ENCODE results near the gene BOD1L2.

The BOD1L2 gene

DNA sequence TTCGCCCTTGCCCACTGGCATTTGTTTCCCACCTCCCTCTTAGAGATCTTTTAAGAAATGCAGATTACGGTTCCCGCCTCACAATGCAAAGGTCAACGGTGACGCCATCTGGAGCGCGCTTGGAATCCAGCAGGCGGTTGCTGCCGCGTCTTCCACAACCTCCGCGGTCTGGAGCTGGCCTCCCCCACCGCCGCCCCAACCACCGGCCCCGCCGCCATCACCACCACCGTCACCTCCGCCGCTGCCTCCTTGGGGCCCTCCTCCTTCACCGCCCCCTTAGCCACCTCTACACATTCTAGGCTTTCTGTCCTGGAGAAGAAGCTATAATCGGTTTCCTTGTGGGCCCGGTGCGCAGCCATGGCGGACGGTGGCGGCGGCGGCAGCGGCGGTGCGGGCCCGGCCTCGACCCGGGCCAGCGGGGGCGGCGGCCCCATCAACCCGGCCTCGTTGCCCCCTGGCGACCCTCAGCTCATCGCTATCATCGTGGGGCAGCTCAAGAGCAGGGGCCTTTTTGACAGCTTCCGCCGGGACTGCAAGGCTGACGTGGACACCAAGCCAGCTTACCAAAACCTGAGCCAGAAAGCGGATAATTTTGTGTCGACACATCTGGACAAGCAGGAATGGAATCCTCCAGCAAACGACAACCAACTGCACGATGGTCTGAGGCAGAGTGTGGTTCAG lies at the start of gene BOD1L2:
Gene BOD1L2, plus strand, starts transcription at position 132 of the 681 bp plus-strand sequence. Its CDS starts 226 bp downstream, at position 358.
- no peak for DNase-seq

DNA sequence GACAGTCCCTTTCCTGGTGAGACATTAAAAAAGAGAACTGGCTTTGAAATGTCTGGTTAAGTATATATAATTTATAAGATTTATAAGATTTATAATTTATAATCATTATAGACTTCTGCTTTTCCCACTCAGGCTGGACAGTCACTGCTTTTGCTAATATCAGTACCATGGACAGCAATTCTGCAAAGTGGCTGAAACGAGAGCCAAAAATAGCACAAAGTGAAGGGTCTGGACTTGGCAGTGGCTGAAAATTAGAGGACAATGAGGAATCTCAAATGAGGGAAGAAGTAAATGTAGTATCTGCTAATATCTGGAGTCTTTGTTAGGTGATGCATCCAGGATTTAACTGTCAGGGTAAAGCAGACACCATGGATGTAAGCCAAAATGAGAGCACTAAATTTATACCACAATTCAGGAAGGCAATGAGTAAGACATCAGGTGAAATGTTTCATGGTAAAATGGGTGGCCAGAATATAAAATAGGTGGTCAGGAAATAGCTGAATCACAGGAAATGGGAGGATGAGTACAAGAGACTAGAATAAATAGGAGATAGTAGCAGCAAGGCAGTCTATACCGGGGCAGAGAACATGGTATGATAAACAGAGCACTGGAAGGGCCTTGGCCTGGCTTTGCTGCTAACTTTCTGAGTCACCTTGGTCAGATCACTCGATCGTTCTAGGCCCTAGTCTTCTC lies 39.6 kb upstream of the BOD1L2 start:
- no peak for DNase-seq

DNA sequence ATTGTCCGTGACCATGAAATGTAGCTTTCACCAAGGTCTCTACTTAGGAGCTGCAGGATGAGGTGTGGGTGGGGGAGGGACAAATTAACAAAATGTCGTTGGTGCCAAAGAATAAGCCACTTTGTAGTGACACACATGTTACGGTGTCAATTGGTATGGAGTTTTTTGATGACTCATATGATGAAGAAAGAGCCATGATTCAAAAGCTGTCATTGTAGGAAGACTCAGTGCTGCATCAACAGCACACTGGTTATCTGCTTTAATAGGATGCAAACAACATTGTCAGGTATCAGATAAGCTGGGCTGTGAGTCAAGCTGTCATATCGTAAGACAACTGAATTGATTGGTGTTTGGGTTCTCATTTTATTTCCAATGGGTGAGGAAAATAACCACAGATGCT lies 36.6 kb upstream of the BOD1L2 start:
- no peak for DNase-seq

DNA sequence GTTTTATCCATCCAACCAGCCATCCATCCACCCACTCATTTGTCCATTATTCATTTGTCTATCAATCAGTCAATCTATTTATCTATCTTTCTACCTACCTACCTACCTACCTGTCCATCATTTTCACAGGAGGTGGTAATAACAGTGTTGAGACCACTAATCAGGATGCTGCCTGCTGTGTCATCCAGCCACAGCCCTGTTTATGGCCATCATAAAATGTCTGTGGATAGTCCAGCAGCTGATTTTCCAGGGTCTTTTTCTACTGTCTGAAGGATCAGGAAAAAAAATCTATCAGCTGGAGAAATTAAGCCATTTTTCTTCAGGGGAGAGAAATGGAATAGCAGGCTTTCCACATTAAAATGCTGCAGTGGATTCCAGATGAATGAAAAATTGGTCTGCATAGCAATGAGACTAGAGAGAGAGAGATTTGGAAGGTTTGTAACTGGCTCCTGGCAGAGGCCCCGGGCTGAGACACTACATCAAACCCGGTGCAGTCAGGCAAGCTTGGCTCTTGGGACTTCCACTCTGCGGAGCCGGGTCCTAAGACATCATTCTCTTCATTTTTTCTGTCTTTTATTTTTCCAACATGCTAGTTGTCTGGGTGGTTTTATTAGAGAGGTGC lies 33.0 kb upstream of the BOD1L2 start:
- DNase-seq, result no peak

DNA sequence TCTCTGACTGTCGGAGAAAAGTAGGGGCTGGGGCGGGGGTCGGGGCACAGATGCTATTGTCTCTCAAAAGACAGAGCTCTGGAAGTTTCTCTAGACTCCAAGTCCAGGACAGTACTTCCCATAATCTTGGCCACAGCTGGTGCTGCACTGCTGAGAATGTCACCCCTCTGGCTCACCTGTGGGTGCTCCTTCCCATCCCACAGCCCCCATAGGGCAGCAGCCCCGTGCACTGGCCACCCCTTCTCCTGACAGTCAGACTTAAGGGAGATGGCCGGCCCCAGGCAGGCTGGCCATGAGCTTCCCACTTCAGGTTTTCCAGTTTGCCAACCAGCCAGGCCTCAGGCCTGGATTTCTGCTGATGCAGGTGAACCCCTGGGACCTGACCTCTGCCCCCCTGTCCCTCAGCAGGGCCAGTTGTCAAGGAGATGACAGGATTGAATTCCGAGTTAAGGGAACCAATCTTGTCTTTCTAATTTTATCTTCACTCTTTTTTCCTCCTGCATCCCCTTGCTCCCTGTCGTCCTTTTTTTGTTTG lies 30.2 kb upstream of the BOD1L2 start:
- DNase-seq, result no peak

DNA sequence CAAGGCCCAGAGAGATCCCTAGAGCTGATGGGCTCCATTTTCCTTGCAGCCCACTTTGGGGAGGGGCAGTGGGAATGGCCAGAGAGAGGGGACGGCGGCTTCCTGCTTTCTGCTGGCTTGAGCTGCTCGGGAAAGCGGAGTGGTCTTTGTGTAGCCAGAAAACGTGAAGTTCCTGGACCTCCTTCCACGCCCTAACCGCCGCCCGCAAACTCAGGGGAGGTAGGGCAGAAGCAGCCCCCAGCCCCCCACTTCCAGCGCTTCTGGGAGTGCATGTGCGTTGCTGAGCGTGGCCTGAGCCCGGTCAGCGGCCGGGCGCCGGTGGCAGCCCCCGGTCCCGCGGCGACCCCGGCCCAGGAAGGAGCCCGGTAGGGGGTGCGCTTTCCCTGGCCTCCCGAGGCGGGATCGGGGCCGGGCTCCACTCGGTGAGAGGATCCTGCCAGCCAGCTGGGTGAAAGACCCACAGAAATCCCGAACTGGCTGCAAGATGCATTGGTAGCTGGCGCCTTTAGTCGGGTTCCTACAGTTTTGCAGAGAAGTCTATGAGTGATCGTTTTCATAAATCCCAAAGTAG lies 25.3 kb upstream of the BOD1L2 start:
- no peak for DNase-seq

DNA sequence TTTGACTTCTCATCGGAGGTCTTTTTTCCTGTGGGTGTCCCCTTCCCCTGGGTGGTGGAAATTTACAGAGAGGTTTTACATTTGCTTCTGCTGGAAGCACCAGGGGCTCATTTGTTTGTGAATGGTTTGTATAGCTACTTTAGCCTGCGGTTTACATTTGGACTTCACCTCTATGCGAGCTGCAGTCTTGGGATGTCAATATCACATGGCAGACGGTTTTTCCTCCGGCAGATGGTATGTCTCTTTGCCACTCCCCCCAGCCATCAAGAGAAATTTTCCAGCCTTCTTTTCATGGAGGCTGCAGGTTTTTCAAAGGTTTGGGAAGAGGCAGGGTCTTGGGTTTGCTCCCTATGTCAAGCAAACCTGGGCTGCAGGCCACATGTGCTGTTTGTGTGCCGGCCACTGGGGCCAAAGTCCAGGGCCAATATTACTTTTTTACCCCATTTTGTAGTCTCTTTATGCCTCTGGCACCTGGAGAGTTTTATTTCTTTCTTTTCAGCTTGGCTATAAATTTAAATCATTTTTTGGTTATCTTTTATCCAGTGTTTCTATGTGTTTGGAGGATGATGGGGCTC lies 23.9 kb upstream of the BOD1L2 start:
- no peak for DNase-seq

DNA sequence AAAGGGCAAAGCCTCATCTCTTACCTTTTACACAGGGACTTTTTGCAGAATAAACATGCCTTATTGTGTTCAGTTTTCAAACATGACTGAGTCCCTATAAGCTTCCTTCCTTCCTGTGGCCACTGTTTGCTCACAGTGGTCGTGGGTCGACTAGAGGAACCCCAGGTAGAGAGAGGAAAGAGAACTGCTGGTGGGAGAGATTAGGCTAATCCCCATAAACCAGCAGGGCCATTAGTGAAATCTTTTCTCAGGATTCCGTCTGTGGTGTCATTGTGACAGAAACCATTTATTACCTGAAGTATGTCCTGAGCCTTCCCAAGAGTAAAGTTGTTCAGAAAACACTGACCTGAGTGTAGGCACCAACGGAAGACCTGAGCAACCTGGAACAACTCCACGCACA lies 21.3 kb upstream of the BOD1L2 start:
- no peak for DNase-seq

DNA sequence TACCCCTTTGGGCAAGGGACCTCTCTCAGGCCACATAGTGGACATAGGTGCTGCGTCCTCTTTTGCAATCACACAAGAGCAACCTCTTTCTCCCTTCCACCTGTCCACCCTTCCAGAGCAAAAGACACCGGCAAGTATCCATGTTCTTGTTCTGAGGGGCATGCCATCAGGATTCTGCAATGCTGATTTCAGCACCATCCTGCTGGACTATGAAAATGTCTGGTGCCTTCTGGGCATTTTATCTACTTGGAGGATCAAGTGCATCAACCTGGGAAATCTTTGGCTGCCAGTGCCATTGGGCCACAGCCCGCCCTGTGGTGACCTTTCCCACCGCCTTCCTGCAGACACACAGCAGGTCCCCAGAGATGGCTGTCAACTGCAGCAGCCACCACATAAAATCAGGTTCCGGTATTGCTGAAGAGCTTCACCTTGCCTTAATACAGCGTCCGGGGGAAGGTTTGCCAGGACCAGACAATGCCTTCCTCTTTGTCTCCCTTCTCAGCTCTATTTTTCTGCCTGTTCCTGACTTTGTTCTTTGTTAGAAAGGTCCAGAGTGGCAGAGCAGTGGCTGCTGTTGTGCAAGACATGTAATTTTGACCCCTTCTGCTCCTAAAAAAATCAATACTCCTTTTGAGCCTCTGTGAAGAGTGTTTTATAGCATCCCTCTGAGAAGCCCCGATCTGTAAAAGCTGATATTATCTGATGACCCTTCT lies 18.5 kb upstream of the BOD1L2 start:
- DNase-seq, result no peak

DNA sequence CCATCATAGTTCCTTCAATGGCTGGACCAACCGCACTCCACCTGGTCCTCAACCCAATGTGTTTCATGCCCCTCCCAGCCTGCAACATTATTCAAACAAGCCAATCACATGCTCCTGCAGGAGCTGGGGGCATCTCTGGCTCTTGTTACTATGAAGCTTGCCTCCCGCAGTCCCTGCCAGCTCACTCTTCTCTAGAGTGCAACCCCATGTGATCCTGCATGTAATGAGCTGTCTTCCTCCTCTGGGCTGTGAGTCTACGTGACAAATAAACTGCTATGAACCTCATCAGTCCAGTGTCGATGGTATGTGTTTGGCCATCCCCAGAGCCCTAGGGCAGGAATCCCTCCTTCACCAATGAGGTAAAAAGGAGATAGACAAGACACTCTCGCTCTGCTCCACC lies 15.8 kb upstream of the BOD1L2 start:
- no peak for DNase-seq

DNA sequence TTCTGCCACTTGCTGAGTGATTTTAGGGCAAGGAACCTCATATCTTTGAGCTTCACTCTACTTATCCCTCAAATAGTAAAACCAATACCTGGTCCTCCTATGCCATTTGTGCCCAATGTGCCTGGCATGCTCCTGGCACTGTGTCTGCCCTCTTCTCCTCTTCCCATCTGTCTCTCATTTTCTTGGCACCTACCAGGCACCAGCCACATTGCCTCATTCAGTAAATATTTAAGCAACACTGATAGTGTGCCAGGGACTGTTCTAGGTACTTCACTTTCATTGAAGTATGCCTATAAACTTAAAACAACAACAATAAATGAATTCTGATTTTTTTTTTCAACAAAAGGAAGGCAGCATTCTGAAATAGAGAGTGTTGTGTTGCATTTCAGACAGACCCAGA lies 15.1 kb upstream of the BOD1L2 start:
- DNase-seq, result no peak

DNA sequence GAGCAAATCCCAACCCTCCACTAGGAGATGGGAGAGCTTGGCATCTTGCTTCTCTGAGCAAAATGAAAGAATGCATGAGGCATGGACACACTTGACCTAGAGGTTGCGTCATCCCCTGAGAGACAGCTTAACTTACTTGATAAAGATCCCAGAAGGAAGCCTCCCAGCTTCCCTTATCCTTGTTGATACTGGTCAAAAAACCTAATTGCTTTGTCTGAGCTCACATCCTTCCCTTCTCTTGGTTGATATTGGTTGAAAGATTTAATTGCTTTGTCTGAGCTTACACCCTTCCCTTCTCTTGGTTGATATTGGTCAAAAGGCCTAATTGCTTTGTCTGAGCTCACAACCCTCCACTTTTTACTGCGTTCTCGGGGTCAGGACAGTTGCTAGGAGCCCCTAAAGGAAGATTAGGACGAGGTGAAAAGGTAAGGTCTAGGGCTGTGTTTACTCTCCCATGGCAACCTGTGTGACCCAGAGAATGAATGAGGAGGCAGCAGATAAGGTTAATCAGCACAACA lies 12.2 kb upstream of the BOD1L2 start:
- DNase-seq, result no peak

DNA sequence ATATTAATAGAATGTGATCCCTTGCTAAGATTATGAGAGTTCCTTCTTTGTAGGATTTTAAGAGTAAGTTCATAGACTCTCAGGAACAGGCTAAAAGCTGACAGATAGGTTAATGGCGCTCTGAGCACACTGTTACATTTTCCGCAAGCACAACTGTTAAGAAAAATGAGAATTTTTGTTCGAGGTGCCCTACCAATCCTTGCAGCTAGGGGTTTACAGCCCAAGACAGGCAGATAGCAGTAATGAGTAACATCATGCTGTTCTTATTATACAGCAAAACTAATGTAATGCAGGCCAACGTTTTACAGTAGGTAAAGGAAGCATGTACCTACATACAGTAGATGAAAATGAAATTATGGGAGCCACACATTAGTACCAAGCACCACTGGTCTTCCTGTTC lies 11.2 kb upstream of the BOD1L2 start:
- DNase-seq, result no peak

DNA sequence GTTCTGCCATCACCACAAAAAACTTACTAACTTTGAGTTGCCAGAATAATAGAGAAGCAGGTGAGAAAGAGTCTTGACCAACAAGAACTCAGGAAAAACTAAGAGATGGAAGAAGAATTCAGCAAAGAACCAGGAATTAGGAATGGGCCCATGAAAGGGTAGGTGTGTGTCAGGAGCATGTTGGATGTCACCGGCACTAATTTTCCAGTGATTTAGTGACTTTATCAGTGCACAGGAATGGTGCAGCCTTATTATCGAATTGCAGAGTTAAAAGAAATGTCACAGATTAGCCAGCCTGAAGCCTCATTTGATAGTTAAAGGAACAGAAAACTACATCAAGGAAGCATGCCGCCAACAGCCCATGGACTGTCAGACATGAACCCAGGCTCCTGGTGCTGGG lies 9.0 kb upstream of the BOD1L2 start:
- DNase-seq, result no peak

DNA sequence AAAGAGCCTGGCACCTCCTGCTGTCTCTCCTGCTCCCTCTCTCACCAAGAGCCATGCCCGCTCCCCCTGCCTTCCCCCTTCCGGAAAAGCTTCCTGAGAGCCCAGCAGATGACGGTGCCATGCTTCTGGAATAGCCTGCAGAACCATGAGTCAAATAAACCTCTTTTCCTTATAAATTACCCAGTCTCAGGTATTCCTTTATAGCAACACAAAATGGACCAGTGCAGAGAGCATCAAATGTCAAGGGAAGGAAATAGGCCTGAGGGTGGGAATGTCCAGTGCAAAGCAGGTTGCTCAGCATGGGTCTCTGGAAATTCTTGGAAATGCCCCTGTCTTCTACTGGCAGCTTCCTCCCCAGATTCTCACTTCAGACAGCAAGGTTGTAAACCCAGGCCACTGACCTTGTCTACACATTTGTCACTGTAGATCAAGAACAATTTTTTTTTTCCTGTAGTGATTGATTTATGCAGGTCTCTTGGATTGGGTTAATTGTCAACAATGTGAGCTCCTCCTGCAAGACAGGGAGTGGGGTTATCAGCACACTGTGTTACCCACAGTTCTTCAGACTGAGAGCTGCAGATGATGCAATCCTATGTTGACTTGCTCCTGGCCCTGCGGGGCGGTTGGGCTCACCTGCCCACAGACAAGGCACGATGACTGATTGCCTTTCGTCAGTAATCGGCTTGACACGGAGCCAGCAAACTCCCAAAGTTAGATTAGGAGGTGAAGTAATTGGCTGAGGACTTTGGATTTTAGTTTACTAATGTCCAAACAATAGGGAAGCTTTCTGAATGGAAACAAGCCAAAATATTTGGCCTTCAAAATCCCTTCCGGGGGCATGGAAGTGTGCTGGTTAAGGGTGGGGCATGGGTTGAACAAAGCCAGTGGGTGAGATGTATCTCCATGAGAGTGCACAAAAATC lies 5.4 kb upstream of the BOD1L2 start:
- peak; percentile 40 for DNase-seq

DNA sequence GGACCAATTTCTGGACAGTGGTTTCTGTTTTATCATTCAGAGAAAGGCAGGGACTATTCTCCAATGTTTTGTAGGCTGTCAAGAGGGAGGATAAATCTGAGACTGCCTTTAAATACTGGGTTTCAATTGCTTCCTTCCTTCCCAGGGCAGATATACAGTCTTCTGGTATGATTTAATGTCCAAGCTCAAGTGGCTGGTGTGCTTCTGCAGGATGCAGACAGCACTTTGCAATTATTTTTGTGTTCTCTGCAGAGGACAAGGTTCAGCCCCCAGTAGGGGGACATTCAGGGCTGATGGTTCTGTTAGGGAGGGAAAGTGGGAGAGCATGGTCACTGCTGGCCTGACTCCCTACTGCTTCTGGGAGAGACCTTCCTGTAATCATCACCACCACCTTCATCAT lies 4.6 kb upstream of the BOD1L2 start:
- no peak for DNase-seq

DNA sequence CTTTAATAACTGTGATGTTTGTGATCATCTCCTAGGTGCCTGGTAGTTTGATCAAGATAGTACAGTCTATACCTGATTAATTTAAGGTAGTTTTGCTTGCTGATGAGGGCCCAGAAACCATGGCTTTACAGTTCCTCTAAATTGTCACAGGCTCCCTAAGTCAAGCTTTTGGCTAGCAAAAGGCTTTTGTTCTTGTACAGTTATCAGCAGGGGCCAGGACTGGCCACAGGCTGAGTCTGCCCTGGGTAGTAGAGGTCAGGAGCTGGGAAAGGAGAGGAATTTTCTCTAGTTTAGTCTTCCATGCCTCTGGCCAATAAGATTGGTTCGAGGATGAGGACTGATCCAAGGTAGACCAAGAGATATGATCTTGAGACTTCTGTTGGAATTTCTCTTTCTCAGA lies 3.6 kb upstream of the BOD1L2 start:
- DNase-seq, result no peak

DNA sequence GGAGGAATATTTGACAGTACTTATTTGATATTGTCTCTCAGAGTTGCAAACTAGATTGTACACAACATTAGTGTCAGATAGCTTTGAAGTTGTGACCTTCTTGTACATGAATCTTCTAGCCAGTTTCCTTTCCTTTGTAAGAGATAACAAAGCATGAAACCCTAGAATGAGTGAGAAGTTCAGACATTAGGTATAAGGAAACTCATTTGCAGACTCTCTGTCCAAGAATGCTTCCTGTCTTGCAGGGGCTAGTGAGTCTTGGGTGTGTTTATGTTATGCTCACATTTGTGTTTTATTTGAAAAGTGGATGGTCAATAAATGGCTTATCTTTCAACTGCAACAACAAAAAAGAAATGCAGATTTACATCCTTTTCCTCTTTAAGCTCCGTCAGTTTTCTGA lies 1.4 kb downstream of the BOD1L2 start:
- no peak for DNase-seq

DNA sequence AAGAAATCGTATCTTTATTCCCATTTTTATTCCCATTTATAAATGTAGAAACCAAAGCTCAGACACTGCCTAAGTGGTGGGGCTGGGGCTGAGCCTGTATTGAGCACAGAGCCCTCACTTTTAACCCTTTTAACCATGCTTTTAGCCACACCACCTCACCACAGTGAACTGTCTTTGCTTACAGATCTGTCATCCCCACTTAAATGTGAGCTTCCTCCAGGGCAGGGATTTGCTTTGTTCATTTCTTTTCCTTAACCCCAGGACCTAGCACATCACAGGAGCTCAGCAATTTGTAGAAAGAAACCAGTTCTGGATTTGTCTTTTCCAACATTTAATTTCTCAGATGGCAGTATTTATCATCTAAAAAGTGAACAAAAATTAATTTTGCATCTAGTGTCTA lies 2.2 kb downstream of the BOD1L2 start:
- DNase-seq, result no peak

DNA sequence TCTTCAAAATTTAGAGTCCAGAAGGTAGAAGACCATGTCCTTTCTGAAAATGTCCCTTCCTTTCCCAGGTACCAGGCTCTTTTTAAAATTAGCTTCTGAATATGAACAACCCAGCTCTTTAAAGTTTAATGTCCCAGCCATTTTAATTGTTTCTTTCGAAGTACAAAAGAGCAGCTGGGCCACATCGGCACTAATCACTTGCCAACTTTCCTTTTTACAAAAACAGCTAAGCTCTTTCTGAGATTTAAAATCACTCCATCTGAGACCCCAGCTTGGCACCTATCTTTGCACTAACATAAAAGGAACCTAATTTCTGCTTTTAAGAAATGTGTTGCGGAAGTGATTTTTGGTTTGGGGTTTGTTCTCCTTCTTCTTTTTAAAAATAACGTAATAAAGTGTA lies 2.6 kb downstream of the BOD1L2 start:
- DNase-seq, result no peak

DNA sequence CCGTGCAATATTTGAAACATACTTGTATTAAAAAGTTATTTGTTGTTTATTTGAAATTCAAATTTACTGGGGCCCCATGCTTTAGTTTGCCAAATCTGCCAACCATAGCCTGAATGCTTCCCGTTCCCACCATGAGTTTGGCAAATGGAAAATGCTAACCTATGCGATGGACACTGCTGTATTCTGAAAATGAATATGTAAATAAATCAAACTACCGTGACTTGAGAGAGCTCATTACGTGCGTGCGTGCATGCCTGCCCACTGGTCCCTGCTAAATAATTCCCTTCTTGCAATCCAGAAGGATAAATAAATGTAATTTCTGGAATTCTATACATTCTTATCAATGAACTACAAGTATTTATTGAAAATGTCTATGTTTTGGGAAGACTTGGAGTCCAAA lies 3.2 kb downstream of the BOD1L2 start:
- DNase-seq, result no peak

Measured in NCI-H748 treated with DMSO at 0.1 percent for 48 hours (cell line).